ENCODE results near the gene TMEM63C.

Gene TMEM63C

GRCh38 chr14:77199590-77199989, 18.0 kb downstream of the TMEM63C start:
- DNase-seq = no peak

DNA sequence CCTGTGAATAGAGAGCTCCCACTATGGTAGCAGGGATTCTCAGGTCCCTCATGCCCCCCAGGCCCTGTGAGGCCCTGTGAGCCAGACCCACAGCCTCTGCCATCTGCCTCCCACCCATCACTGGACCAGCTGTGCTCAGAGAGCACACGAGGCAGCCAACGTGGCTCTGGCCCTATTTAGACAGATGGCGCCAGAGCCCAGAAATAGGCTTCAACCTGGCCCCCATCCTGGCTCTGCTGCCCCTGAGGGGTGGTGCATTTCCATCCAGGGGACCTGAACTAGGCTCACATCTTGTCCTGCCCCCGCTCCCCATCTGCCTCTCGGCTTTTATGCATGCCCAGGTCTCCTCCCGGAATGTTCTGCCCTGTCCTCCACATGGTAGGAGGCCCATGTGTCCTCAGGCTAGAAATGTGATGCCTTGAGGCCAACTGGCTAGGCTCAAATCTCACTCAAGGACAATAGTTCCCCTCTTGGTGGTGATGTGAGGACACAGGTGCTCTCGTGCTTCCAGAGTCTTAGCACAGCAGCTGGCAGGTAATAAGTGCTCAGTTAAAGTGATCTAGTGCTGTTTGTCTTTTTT, 18.9 kb downstream of the TMEM63C start:
- DNase-seq = no peak

DNA sequence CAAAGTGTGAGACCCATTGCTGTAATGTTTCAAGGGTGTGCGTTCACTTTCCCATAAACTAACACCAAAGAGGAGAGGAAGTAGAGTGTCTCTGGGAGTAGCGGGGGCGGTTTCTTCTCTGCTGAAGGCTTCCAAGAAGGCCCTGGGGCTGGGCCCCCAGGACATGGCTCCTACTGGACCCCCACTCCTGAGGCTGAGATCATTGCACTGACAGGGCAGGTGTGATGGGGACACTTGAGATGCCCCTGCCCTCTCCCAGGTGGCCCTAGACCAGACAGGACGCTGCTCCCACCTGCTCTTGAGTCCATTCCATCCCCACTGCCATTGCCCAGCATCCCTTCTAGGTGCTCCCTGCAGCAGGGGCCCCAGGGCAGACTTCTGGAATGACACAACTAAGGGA, 20.1 kb downstream of the TMEM63C start:
- DNase-seq = no peak

DNA sequence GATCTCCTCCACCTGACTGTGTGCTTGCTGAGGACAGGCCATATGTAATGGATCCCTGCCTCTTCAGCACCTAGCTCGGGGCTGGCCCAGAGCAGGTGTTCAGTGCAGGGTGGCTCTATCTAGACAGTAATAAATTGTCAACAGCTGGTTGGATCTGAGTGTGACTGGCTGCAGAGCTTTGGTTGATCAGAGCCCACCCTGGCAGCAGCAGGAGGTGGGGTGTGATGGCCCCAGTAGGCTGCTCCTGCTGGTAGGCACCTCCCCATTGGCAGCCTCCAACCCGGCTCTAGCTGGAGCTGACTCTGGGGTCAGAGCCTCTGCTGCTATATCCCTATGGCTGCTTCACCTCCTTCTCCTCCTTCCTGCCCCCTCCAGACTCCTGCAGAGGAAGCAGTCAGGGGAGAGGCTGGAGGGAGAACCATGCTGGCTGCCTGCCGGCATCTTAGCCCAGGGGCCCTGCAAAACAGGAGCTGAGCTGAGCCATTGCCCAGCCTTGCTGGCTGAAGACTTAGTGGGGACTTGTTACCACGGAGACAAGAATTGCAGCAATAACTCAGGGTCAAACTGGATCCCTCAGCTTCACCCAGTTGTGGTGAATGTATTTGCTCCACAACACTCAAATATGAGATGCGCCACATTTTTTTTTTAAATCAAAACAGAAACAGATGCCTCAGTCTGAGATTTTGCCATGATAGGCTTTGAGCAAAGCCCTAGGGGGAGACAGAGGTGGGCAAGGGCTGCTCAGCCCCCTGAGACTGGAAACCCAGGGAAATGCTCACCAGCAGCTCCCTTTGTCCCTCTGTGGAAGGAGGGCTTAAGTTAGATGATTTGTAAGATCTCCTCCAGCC, 22.2 kb downstream of the TMEM63C start:
- DNase-seq = no peak

DNA sequence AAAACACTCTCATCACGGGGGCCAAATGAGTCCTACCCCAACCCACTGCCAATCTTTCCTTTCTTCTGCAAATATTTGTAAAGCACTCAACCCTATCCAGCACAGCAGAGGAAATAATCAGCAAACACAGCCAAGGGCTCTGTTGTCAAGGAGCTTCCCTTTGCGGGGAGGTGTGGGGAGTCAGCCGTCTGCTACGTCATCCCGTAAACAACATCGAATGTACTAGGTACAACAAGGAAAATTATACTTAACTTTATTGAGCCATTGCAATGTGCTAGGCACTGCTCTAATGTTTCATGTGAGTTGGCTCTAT, 22.8 kb downstream of the TMEM63C start:
- no peak for DNase-seq

DNA sequence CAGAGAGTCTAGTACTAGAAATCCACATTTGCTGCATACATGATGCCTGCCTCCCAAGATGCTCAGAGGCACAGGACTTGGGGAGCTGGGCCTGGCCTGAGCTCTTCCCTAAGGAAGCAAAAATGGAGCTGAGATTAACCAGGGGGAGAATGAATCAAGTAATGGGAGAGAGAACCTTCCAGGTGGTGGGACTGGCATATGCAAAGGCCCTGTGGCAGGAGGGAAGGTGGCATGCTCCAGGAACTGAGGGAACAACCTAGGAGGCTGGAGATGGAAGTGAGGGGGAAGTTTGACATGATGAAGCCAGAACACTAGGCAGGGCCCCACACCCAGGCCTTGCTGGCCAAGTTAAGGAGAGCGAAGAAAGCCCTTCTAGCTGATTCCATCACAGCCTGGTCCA, 23.3 kb downstream of the TMEM63C start:
- no peak for DNase-seq

DNA sequence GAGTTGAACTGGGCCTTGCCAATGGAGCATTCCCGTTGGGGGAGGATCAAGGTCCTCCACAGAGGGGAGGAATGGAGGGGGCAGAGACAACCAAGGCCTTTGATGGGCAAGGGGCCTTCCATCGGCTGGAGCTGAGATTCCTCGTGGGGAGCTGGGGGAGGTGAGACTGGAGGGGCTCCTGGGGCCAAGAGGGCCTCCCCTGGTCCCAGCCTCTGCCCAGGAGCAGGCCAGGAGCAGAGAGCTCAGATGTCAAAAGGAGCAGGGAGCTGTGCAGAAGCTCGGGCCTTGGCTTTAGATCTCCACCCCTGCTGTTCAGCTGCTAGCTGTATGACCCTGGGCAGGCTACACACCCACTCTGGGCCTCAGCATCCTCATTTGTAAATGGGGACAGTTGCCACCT, 24.0 kb downstream of the TMEM63C start:
- no peak for DNase-seq

- no peak for DNase-seq
These were observed 24.7 kb downstream of the TMEM63C start for GRCh38 chr14:77206261-77206824.

DNA sequence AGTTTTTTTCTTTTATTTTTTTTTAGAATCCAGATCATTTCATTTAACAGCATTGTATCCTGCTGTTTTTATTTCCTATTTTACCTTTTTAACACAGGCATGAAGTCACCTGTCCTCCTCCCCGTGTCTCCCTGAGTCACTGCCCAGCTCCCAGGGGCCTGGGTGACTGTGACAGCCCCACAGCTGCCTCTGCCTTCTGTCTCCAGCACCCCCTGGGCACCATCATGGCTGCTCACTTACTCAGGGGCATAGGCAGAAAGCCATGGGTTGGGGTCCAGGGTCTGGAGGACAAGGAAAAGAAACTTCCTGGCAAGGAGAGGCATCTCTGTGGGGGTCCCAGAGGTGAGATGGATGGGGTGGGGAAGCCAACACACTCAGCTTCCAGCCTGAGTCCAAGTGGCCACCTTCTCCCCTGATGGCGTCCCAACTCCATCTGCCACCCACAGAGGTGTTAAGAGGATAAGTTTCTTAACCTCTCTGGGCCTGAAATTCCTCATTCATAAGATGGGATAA, 25.3 kb downstream of the TMEM63C start:
- no peak for DNase-seq

DNA sequence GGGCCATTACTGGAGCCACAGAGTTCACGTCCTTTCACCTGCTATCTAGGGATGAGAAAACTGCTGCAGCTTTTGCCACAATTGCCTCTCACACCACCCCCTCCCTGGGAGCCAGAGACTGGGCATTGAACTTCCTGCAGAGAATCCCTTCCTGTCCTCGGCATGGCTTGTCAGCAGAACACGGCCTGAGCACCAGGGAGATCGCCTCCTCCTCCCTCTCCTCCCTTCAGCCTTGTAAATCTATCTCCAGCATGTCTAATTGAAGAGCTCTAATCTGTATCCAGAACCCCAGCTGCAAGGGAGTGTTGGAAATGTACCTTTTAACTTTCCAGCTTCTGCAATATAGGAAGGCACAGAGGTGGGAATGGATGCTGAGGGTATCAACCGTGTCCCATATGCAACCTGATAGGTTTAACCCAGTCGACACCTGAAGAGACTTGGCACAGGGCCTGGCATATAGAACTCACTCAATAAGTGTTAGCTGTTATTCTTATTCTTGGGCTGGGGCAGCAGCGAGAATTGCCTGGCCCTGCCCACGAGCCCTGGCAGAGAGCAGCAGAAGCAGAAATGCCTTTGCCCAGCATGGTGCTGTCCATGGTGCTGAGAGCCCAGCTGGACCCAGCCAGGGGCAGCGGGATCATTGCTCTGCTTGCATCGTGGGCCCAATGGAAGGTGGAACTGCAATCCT, 26.8 kb downstream of the TMEM63C start:
- peak; percentile 7 to 51 for DNase-seq

GRCh38 chr14:77208979-77209318, 27.4 kb downstream of the TMEM63C start:
- DNase-seq = no peak

DNA sequence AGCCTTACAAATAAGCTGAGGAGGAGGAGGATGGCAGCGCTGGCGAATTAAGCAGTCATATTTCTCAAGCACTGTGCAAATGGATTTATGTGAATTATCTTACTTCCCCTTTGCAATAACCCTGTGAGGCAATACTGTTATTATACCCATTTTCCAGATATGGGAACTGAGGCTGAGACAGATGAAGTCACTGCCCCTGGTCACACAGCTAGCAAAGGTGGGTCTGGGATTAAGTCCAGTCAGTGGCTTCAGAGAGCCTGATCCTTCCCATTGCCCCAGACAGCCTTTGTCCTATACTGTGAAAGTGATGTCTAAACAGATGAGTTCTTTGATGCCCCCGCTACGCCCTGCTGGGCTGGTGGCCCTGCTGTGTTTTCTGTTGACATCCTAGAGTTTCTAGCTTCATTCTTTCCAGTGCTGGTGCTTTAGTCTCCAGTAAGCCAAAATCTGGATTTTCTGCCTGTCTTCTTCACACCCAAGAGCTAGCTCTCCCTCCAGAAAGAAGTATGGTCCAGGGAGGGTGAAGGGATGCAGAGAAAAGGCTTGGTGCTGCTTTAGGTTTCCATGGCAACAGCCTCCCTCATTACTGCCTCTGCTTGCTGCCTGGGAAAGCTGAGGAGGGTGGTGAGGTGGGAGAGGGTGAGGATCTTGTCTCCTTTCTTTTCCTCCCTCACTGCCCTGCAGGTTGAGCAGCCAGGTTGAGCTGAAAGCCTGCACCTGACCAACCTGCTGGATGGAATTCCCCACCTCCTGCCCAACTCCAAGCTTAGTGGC, 30.7 kb downstream of the TMEM63C start:
- DNase-seq = no peak

GRCh38 chr14:77212943-77213678, 31.5 kb downstream of the TMEM63C start:
- peak in 1 of 2 experiments; percentile 6 for DNase-seq

GRCh38 chr14:77213679-77214016, 32.0 kb downstream of the TMEM63C start:
- DNase-seq = no peak

GRCh38 chr14:77214216-77214615, 32.6 kb downstream of the TMEM63C start:
- DNase-seq = no peak

- DNase-seq = no peak
These were observed 36.0 kb downstream of the TMEM63C start for GRCh38 chr14:77217551-77217950.

- no peak for DNase-seq
These were observed 38.0 kb downstream of the TMEM63C start for GRCh38 chr14:77219591-77219990.

- DNase-seq = no peak
These were observed 38.8 kb downstream of the TMEM63C start for GRCh38 chr14:77220246-77221017.

DNA sequence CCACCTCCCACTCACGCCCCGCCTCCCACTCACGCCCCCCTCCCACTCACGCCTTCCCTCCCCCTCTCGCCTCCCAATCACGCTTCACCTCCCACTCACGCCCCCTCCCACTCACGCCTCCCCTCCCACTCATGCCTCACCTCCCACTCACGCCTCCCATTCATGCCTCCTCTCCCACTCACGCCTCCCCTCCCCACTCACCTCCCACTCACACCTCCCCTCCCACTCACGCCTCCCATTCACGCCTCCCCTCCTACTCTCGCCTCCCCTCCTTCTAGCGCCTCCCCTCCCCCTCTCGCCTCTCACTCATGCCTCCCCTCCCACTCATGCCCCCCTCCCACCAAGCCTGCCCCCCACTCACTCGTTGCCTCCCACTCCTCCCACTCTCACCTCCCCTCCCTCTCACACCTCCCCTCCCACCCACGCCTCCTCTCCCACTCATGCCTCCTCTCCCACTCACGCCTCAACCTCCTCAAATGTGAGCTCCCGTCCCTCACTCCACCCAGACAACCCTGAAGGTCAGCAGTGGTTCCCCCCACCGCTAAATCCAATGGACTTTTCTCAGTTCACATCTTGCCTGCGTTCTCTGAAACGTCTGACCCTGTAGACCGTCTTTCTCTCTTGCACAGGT, 39.8 kb downstream of the TMEM63C start:
- DNase-seq = no peak

- no peak for DNase-seq
These were observed 41.1 kb downstream of the TMEM63C start for GRCh38 chr14:77222546-77223225.

Data from stimulated activated CD4-positive, alpha-beta T cell treated with anti-CD3 and anti-CD28 coated beads, Interleukin-4, amount 100 ng/mL, for 4 hours (primary cell).